ENCODE data around the gene FCHSD2.
A peak's percentile ranks its signal among the peaks of the same experiment; 100 is the strongest.
"Not testable (repeated sequence)": the region's sequence is repeated elsewhere in the genome, so short reads cannot be mapped to it uniquely, and the experiment has no call there.

FCHSD2 gene

DNA sequence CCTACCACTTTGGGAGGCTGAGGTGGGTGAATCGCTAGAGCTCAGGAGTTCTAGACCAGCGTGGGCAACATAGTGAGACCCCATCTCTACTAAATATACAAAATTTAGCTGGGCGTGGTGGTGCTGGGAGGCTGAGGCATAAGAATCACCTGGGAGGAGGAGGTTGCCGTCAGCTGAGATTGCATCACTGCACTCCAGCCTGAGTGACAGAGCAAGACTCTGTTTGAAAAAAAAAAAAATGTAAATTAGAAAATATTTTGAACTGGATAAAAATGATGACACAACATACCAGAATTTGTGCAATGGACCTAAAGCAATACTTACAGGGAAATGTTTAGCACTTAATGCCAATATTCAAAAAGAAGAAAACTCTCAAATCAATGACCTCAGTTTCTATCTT, 281.5 kb downstream of the FCHSD2 start:
- DNase-seq, result no peak

- DNase-seq, result no peak
Observed at GRCh38 chr11:72860010-72860409, 282.1 kb downstream of the FCHSD2 start.

DNA sequence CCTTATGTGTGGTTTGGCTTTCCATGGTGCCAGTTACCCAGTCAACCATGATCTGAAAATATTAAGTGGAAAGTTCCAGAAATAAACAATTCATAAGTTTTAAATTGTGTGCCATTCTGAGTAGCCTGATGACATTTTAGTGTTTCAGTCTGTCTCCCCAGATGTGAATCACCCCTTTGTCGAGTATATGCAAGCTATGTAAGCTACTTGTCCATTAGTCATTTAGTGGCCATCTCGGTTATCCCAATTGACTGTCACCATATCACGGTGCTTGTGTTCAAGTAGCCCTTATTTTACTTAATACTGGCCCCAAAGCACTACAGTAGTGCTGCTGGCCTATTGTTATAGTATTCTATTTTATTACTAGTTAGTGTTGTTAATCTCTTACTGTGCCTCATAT, 283.0 kb downstream of the FCHSD2 start:
- no peak for DNase-seq

DNA sequence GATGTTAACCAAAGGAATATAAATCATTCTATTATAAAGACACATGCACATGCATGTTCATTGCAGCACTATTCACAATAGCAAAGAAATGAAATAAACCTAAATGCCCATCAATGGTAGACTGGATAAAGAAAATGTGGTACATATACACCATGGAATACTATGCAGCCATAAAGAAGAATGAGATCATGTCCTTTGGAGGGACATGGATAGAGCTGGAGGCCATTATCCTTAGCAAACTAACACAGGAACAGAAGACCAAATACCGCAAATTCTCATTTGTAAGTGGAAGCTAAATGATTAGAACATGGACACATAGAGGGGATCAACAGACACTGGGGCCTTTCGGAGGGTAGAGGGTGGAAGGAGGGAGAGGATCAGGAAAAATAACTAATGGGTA, 283.9 kb downstream of the FCHSD2 start:
- DNase-seq, result not testable (repeated sequence)

GRCh38 chr11:72856551-72857345, 285.4 kb downstream of the FCHSD2 start:
- DNase-seq, result no peak

DNA sequence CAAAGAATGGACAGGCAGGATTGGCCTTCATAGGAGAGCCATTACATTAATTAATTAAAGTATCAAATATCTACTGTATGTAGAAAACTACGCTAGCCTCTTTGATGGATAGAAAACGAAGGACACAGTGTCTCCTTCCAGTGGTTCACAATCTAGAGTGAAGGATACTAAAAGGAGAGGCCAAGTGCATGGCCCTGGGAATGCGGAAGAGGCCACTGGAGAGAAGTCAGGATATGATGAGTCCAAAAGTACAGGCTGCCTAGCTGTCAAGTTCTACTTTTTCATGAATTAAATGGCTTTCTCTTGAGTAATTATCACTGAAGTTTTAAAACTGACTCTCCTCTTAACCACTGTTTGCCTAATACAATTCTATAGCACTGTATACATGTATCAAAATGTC, 286.1 kb downstream of the FCHSD2 start:
- DNase-seq, result no peak

GRCh38 chr11:72851726-72852125, 290.4 kb downstream of the FCHSD2 start:
- DNase-seq, result no peak

- DNase-seq, result no peak
Observed at GRCh38 chr11:72850832-72851231, 291.3 kb downstream of the FCHSD2 start.

DNA sequence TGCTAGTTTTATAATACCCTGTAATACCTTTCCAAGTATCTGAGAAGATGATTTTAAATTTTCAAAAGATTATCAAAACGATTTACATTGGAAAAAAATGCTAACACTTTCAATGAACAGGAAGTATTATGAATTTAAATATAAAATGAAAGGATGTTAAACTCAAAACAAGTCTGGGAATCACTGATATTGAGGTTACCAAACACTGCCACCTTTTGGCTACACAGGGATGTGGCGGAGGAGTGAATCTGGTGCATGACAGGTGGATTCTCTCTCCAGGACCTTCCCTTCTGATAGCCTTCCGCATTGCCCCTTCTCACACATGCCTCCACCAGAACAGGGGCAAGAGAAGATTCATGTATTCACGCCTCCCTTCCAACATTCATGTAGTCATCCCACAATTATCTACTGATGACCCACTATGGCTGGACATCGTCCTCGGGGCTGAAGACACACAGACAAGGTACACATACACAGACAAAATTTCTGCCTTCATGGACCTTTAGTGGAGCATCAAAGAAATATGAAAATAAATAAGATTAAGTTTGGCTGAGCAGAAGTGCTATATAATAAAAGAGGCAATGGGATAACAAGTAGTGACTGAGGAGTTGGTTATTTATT, 293.2 kb downstream of the FCHSD2 start:
- no peak for DNase-seq

DNA sequence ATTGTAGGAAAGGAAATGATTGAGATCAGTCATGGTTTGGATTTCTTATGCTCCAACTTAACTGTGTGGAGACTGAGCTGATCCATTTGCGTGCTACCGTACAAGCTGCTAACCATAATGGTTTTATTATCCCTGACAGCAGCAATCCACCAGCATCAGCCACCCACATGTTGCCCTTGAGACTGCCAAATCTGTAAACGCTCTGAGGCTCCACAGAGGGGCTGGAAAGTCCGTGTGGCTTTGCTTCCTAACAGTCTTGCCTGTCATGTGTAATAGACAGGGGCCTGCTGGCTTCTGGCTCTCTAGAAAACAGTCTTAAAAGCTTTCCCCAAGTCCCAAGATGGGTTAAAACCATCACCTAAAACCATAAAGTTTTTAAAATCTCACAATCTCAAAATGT, 297.8 kb downstream of the FCHSD2 start:
- no peak for DNase-seq

DNA sequence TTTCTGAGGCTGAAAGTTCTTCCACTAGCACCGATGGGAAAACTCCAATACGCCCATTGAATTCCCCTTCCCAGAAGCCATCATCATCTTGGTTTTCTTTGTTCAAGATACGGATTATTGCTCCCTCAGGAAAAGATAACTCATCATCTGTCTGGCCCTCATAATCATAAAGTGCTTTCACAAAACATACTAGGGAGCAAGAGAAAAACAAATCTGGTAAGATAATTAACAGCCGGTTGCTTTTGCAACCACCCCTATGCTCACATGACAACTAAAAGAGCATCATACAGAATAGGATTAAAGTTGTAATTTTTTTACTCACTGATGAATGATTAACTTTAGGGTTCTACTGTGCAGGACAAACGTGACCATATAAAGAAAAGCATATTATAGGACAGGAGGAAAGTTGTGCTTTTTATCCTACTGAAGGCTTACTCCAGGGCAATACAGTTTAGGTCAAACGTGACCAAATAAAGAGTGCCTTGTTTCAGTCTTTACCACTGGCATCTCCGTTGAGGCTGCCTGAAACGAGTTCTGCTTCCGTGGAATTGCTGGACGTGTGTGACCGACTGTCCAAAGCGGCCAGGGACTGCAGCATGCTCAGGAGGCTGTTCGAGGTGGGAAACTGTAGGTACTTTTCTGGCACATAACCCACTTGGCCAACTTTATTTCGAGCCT, 299.3 kb downstream of the FCHSD2 start:
- DNase-seq, result no peak

GRCh38 chr11:72842126-72842525, 300.0 kb downstream of the FCHSD2 start:
- DNase-seq, result no peak

GRCh38 chr11:72841397-72841796, 300.7 kb downstream of the FCHSD2 start:
- DNase-seq, result no peak

DNA sequence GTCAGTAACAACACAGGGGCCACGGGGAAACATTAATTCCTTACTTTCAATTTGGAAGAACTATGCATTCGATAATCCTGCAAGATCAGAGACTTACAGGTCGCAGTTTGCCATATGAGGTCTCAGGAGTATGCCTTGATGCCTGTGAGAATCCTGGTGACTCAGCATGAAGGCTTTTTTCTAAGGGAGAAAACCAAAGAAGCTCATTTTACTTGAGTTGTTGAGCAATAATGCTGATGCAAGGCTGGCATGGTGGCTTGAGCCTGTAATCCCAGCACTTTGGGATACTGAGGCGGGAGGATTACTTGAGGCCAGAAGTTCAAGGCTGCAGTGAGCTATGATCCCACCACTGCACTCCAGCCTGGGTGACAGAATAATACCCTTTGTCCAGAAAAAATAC, 301.3 kb downstream of the FCHSD2 start:
- DNase-seq, result no peak

DNA sequence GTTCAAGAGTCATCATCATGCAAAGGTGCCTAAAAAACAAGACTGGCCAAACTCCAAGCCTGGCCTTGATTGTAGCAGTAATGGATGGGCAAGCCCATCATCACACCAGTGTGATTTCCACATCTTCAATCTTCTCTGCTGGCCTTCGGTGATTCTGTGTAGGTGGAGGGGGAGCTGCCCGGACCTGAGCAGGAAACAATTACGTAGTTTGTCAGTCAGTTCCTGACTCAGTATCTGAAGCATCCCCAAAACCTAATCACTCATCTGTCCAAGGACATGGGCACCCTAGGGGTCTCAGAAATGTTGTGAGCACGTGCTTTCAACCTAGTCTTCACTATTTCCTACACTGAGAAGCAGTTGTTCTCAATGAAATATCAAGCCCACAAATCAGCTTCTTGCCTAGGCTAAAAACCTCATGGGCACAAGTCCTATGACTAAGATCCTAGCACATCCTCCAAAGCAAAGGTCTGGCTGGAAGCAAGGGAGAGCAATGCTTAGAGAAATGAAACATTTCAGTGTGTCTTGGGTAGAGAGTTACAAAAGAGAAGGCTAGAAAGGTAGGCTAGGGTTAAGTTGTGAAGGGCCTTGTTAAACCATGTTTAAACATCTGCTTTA, 303.3 kb downstream of the FCHSD2 start:
- DNase-seq, result no peak

DNA sequence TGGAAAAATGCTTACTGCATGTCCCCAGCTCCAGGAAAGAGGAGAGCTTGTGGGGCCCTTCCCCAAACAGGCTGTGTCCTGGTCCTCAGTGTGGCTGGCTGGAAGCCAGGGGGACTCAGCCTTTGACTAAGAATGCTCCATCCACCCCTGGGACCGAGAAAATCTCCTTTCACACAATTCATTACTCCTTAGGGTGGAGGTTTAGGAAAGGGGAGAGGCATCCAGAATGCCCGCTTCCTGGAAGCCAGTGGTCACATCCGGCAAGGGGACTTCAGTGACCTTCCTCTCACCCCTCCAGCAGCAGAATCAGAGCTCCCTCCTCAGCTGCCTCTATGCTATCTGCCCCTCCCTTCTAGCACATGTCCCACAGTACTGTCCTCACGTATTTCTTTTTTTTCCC, 306.0 kb downstream of the FCHSD2 start:
- DNase-seq, result no peak

- no peak for DNase-seq
Observed at GRCh38 chr11:72834905-72835304, 307.2 kb downstream of the FCHSD2 start.

DNA sequence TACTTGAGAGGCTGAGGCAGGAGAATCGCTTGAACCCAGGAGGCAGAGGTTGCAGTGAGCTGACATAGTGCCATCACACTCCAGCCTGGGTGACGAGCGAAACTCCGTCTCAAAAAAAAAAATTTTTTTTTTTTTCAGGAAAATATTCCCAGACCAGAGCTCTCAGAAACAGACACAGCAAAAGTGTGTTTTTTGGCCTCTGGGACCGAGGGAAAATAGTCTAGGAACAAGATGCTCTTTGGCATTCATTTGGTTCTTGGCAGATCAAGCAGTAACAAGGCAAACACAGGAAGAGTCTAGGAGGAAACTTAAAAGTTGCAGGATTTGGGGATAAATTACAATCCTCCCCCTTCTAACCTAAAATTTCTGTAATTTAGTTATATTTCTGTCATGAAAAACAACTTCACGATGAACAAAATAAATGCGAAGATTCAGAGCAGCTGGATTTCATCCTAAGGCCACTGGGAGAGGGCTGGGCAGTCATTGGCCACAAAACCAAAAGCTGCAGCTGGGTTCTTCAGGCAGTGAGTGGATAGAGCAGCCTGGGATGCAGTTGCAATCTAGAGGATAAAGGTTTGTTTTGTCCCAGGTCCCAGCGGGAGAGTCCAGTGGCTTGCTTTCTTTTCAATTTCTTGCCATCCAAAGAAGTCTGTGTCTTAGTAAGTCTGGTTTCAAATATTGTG, 308.2 kb downstream of the FCHSD2 start:
- DNase-seq, result no peak

DNA sequence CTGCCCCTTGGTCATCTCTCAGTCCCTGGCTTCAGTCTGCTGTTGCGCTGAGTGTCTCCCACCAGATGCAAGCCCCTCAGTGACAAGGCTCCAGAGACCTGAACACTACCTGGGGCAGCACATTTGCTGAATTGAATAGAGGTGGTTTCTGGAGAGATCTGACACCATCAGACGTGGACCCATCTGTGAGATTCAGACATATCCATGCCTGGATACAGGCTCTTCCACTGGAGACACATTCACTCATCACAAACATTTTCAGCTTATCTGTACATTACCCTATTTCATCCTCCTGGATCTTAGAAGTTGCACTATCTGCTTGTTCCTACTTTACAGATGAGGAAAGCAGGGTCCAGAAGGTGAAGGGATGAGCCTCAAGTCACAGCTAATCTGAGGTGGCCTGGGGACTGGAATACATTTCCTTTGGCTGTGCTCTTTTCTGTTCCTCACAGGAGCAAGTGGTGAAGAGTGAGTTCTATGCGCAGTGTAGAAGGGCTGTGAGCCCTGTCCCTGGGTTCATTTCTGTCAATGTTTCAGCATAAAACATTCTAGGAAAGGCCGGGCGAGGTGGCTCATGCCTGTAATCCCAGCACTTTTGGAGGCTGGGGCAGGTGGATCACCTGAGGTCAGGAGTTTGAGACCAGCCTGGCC, 308.9 kb downstream of the FCHSD2 start:
- no peak for DNase-seq

DNA sequence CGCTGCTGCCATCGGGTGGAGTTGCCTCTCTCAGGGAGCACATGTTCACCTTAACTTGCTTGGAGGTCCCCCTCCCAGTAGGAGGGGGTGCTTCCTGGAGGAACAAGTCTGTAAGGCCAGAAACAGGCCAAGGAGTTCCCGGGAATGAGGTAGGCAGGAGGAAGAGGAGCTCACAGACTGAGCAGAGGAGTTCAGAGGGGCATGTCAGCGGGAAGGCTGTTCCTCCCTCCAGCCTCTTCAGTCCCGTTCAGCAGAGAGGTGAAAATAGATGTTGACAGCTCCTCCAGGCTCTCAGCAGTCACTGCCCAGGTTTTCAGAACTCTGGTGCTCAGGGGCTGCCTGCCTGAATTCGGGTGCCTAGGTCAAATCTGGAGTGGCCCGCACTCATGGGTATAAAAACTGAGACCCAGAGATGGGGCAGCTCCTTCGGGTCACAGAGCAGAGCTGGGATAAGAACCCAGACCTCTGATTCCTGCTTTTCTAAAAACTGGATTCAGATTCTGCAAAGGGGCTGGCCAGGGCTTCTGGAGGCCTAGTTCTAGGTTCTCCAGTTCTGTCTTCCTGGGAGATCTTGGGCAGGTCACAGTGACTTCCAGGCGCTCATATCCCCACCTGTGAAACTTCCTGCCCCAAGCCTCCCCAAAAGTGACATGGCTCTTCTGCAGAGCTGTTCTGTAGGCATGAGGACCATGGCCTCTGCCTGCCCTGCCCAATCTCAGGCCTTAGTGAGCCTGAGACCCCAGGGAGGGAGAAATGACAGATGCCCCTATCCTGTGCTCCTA, 309.6 kb downstream of the FCHSD2 start:
- no peak for DNase-seq

- peak; percentile 36 for DNase-seq
Observed at GRCh38 chr11:72831521-72832300, 310.4 kb downstream of the FCHSD2 start.
